ENCODE data around the gene OSTC. TPM values are rescaled to one million over a fixed set of nuclear protein-coding genes. Genes with fewer than 3 reads are reported as not detected.

The OSTC gene
- total RNA-seq (2014; rRNA removed; shearing (Covaris generic)), result 183 and 202 TPM in 2 replicates

DNA sequence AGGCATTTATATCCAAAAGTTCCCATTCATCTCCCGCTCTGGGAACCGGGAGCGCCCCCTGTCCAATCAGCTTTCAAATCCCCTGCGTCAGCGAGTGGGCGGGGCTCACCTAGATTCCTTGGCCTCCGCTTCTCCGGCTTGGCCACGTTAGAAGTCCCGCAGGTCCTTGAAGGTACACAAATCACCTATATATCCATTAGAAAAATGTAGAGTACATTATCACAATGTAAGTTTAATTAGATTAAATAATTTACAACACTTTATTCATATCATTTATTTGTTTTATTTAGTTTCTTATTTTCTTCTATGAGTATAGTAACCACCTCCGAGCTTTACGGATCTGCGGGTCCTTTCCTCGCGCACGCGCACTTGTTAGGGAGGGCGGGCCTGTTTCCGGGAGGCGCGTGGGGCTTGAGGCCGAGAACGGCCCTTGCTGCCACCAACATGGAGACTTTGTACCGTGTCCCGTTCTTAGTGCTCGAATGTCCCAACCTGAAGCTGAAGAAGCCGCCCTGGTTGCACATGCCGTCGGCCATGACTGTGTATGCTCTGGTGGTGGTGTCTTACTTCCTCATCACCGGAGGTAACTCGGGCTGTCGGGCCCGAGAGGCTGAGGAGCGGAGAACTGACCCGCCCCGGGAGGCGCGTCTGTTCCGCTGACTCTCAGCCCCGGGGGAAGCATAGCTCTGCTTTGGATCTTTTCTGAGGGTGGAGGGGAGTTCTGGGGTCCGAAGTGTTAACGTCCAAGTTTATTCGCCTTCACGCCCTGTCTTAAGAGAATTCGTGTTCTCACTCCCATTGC is at the start of gene OSTC:
Gene OSTC, plus strand, starts transcription at position 388 of the 802 bp plus-strand sequence. Its CDS starts 57 bp downstream, at position 445.
- H3K27ac ChIP-seq, result peak within 1 kb of the TSS; percentile 97
- H3K4me1 ChIP-seq, result peaks cover 16% of the 10 kb centered on the region
- H3K4me3 ChIP-seq, result peak within 1 kb of the TSS; percentile 91
- peak; percentile 95 to 98 for DNase-seq
- no peaks in the 10 kb centered on the region for H3K27me3 ChIP-seq
- H3K9me3 ChIP-seq (replicated peaks), result no peaks in the 10 kb centered on the region
- peaks cover 3% of the 10 kb centered on the region for H3K36me3 ChIP-seq

- DNase-seq, result no peak
- no peak overlapping the region for H3K4me3 ChIP-seq
- no peaks in the 10 kb centered on the region for H3K27me3 ChIP-seq
- no peaks in the 10 kb centered on the region for H3K9me3 ChIP-seq (replicated peaks)
- H3K36me3 ChIP-seq, result no peaks in the 10 kb centered on the region
- H3K4me1 ChIP-seq, result no peaks in the 10 kb centered on the region
- H3K27ac ChIP-seq, result no peak overlapping the region
These were observed 49.3 kb upstream of the OSTC start for GRCh38 chr4:108601106-108601505.

DNA sequence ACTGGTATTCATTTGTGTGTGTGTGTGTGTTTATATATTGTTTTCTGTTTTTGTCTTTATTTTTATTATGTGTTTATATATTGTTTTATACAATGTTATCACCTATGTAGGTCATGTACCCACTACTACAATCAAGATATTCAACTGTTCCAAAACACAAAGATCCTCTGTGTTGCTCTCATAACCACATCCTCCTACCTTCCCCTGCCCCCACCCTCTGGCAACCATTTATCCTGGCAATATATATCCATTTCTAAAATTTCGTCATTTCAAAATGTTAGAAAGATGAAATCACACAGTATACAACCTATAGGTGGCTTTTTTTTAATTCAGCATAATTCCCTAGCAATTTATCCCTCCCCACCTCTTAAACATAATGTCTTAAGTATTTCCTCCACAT is 48.9 kb upstream of the OSTC start:
- H3K27me3 ChIP-seq, result no peaks in the 10 kb centered on the region
- DNase-seq, result no peak
- no peaks in the 10 kb centered on the region for H3K36me3 ChIP-seq
- no peaks in the 10 kb centered on the region for H3K4me1 ChIP-seq
- no peaks in the 10 kb centered on the region for H3K9me3 ChIP-seq (replicated peaks)
- H3K27ac ChIP-seq, result no peak overlapping the region
- H3K4me3 ChIP-seq, result no peak overlapping the region

DNA sequence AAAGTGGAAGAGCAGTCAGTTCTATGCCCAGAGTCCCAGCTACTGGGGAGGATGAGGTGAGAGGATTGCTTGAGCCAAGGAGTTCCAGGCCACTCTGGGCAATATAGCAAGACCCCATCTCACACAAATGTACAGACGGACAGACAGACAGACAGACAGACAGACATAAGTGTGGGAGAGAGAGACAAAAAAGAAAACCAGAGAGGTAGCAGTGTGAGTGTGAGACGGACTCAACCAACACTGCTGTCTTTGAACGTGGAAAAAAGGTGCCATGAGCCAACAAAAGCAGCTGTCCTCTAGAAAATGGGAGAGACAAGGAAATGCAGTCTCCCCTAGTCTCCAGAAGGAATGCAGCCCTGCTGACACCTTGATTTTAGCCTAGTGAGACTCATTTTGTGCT is 48.2 kb upstream of the OSTC start:
- H3K9me3 ChIP-seq (replicated peaks), result no peaks in the 10 kb centered on the region
- H3K27me3 ChIP-seq, result no peaks in the 10 kb centered on the region
- H3K4me3 ChIP-seq, result no peak overlapping the region
- H3K27ac ChIP-seq, result no peak overlapping the region
- no peaks in the 10 kb centered on the region for H3K4me1 ChIP-seq
- no peak for DNase-seq
- H3K36me3 ChIP-seq, result no peaks in the 10 kb centered on the region

DNA sequence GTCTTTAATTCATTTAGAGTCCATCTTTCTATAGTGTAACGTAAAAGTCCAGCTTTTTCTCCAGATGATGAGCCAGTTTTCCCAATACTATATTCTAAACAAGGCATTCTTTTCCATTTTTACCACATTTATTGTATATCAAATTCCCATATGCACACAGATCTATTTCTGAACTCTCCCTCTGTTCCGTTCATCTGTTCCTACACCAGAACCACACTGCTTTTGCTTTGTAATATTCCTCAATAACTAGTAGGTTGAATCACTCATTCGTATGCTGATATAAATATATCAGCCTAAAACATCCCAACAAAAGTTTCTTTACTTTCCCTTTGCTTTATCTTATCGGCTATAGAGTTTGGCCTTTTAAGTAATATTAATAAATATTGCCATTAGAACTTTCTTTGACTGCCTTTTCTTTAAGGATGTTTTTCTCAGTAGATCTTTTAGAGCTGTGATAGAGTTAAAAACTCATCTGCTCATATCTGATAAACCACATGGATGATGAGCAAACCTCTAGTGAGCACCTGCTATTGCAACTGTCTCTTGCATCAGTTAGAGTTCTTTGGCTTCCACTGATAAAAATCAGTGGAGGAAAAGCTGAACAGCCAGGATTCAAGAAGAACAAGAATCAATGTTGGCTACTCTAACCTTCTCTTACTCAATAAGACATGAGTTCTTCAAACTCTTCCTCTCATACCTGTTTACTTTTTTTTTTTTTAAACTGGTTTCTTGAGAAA is 43.2 kb upstream of the OSTC start:
- Histone ChIP-seq H3K9me3 (replicated peaks) (no peaks in the 10 kb centered on the region), H3K27me3 (no peaks in the 10 kb centered on the region), H3K4me1 (no peaks in the 10 kb centered on the region), H3K4me3 (no peak overlapping the region), H3K27ac (no peak overlapping the region), H3K36me3 (no peaks in the 10 kb centered on the region)
- no peak for DNase-seq

- Histone ChIP-seq H3K27ac (no peak overlapping the region), H3K4me3 (no peak overlapping the region), H3K9me3 (replicated peaks) (no peaks in the 10 kb centered on the region), H3K36me3 (no peaks in the 10 kb centered on the region), H3K4me1 (no peaks in the 10 kb centered on the region), H3K27me3 (no peaks in the 10 kb centered on the region)
- no peak for DNase-seq
These were observed 39.0 kb upstream of the OSTC start for GRCh38 chr4:108611365-108611764.

- Histone ChIP-seq H3K9me3 (replicated peaks) (no peaks in the 10 kb centered on the region), H3K27ac (no peak overlapping the region), H3K4me1 (no peaks in the 10 kb centered on the region), H3K4me3 (no peak overlapping the region), H3K36me3 (no peaks in the 10 kb centered on the region), H3K27me3 (no peaks in the 10 kb centered on the region)
- no peak for DNase-seq
These were observed 38.0 kb upstream of the OSTC start for GRCh38 chr4:108612365-108612764.

DNA sequence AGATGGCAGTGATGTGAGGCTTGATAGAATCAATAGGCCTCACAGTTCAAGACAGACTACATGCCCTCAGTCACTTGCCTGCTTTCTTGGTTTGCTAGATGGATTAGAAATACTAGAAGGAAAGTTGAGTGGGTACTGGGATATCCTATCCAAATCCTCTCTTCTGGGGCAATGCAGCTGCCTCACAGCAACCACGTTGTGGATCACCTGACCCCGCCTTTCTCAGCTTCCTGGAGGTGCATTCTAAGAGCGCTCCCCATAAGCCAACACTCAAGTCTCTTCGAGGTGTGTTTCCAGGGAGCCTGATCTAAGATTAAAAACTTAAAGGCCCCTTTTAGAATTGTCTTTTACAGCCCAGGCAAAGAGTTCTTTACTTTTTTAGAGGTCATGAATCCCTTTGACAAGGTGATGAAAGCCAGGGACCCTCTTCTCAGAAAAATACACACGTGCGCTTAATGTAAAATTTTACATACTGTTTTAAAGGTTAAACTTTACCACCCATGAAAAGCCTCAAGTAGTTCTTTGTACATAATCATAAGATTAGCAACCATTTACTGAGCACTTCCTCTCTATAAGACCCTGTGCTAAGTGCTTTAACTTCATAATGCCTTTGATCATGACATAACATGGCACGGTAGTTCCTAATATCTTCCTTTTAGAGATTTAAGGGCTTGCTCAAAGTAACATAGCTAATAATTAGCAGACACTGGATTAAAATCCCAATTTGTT is 30.9 kb upstream of the OSTC start:
- DNase-seq, result no peak
- Histone ChIP-seq H3K4me1 (peaks cover 8% of the 10 kb centered on the region; the same call in 1 of the 2 replicates), H3K36me3 (peaks cover 34% of the 10 kb centered on the region), H3K27ac (no peak overlapping the region), H3K9me3 (replicated peaks) (no peaks in the 10 kb centered on the region), H3K4me3 (peak overlapping the region; percentile 70), H3K27me3 (no peaks in the 10 kb centered on the region)

DNA sequence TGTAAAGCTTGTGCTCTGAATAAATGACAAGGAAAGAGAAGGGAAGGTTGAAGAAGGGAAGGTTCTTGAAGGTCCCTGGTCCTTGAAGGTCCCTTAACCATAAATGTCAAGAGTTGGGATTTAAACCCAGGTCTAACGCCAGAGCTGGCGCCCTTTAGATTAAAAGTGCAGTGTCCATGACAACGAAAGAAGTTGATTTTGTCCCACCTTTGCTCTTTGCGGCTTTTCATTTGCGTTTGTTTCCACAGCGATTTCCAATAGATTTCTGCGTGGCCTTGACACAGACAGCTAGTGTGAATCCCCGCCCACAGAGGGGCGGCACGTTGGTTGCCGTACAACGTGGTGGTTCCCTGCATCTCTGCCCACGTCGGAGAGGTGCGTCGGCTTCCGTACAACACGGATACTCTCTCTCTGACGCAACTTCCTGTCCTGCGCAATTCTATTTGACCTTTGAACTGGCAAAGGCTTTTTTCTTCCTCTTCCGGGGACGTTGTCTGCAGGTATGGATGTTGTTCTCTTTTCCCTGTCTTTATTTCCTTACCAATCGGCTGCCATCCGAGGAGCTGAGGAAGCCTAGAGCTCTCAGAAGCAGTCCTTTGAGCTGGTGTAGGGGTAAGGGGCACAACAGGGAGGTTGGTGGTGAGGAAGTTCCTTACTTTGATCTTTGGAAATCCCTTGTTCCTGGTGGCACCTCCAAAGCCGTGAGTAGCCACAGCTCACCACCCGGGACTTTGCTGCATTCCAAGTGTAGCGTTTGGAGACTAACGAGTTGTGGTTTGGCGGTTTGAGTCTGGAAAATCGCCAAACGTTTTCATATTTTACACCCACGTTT is 30.1 kb upstream of the OSTC start, which contains the start of gene RPL34:
Gene RPL34, plus strand, starts transcription at position 476 of the 832 bp plus-strand sequence. CDS start 1,384 bp downstream, outside the sequence.
- Histone ChIP-seq H3K9me3 (replicated peaks) (no peaks in the 10 kb centered on the region), H3K27me3 (no peaks in the 10 kb centered on the region), H3K27ac (peak within 1 kb of the TSS; percentile 77)

DNA sequence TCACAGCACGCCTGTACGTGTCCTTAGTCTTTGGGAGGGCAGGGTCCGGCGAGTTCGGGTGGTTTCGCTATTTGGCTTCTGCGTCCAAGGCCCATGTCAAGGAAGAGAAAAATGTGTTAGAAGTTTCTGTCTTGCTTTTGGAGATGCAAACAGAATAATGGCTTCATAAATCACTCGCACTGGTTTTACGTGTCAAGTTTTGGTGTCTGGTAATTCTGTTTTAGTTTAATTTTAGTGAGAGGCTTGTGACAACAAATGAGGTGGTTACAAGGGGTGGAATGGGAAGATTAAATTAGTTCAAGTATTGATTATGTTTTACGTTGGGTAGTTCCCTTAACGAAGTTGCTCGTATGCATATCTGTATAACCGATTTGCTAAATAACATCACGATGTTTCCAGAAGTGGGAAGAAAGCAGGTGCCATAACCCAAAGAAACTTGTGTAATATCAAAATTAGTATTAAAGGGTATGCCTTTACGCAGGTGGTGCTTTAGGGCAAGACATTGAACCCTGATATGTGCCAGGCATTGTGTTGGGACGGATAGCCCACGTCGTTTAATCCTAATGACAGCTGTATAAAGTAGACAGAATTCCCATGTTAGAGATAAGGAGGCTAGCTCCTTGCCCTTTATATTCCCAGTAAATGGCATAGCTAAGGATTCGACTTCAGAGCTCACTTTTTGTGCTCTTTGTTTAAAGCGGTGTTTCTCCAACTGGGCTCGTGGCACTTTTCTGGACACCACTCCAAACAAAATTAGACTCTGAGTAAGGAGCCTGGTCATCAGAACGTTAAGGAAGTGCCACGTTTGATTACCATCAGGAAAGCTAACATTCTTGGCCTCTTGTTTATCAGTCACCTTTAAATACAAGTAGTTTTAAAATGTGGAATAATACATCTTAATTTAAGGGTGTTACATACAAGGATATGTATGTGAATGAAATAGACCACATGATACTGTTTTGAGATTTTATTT is 29.2 kb upstream of the OSTC start:
- peaks cover 50% of the 10 kb centered on the region for H3K36me3 ChIP-seq
- peak overlapping the region; percentile 77 for H3K27ac ChIP-seq
- H3K9me3 ChIP-seq (replicated peaks), result no peaks in the 10 kb centered on the region
- peaks cover 8% of the 10 kb centered on the region; the same call in 1 of the 2 replicates for H3K4me1 ChIP-seq
- H3K27me3 ChIP-seq, result no peaks in the 10 kb centered on the region
- no peak for DNase-seq
- H3K4me3 ChIP-seq, result peak overlapping the region; percentile 70

More for the DNA sequence above, 30.1 kb upstream of the OSTC start, which contains the start of gene RPL34:
- H3K4me1 ChIP-seq, result peaks cover 8% of the 10 kb centered on the region; the same call in 1 of the 2 replicates
- peak within 1 kb of the TSS; percentile 70 for H3K4me3 ChIP-seq
- peak; percentile 96 to 97 for DNase-seq
- peaks cover 42% of the 10 kb centered on the region for H3K36me3 ChIP-seq

DNA sequence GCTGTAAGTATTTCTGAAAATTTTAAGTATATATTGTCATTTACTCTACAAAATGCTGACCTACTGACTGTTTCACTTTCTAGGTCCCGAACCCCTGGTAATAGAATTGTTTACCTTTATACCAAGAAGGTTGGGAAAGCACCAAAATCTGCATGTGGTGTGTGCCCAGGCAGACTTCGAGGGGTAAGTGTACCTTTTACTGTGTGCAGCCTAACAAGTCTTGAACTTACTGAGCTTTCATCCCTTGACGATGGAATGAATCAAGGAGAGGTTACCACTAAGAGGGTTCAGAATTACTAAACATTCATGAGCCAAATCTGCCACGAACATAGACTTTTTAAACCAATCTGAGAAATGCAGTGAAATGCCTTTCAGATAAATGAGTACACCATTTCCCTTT is 28.4 kb upstream of the OSTC start:
- Histone ChIP-seq H3K4me1 (peaks cover 8% of the 10 kb centered on the region; the same call in 1 of the 2 replicates), H3K27me3 (no peaks in the 10 kb centered on the region), H3K36me3 (peaks cover 56% of the 10 kb centered on the region), H3K4me3 (peak overlapping the region; percentile 70), H3K9me3 (replicated peaks) (no peaks in the 10 kb centered on the region), H3K27ac (no peak overlapping the region)
- DNase-seq, result no peak

GRCh38 chr4:108622828-108623227 is 27.6 kb upstream of the OSTC start:
- no peak for DNase-seq
- no peak overlapping the region for H3K4me3 ChIP-seq
- H3K36me3 ChIP-seq, result peaks cover 62% of the 10 kb centered on the region
- H3K27me3 ChIP-seq, result no peaks in the 10 kb centered on the region
- H3K9me3 ChIP-seq (replicated peaks), result no peaks in the 10 kb centered on the region
- H3K4me1 ChIP-seq, result peaks cover 8% of the 10 kb centered on the region; the same call in 1 of the 2 replicates
- no peak overlapping the region for H3K27ac ChIP-seq

Measured in SJCRH30 (cell line).